Measurements from ENCODE around the gene SOCS1. TPM values are rescaled to one million over a fixed set of nuclear protein-coding genes. Genes with fewer than 3 reads are reported as not detected.

Gene SOCS1
- total and polyA plus RNA-seq, 2 donors (not counting 3 experiments of a cell fraction or from before 2014, with no cell fraction given): 1.1 to 1.7 TPM

- no peak for TF ChIP-seq POLR2A (IDR thresholded peaks at IDR 0.05; ENCODE audit: low read depth, low read length)
- no peak for TF ChIP-seq MAX (IDR thresholded peaks at IDR 0.05; ENCODE audit: insufficient read depth, insufficient read length)
- TF ChIP-seq MYC (IDR thresholded peaks at IDR 0.05; ENCODE audit: low read depth, low read length): no peak
- TF ChIP-seq POLR2AphosphoS5 (IDR thresholded peaks at IDR 0.05; ENCODE audit: insufficient read depth, low read depth, low read length): no peak
- TF ChIP-seq EZH2 (IDR thresholded peaks at IDR 0.05; ENCODE audit: borderline replicate concordance, low read depth, low read length, severe bottlenecking): no peak
- no peak for TF ChIP-seq FOS (IDR thresholded peaks at IDR 0.05; ENCODE audit: borderline replicate concordance, insufficient read depth, low read length)
- no peak for TF ChIP-seq CTCF (IDR thresholded peaks at IDR 0.05; ENCODE audit: extremely low read depth in 1 of 2, insufficient read depth in 1 of 2, low read depth in 1 of 2, low read length in 2 of 2)
- no peak for TF ChIP-seq JUN (IDR thresholded peaks at IDR 0.05; ENCODE audit: borderline replicate concordance, insufficient read depth, insufficient read length, low read depth)
- no peak for TF ChIP-seq GATA2 (IDR thresholded peaks at IDR 0.05; ENCODE audit: insufficient read depth, insufficient read length, low read depth, low read length)
- Histone ChIP-seq H3K36me3 (ENCODE audit: control insufficient read depth in 2 of 2, extremely low read depth in 1 of 2, insufficient read depth in 2 of 2, low read length in 2 of 2) (no peaks in the 10 kb centered on the region), H3K9me1 (replicated peaks; ENCODE audit: control insufficient read depth, extremely low read depth, insufficient read depth, low read length) (no peaks in the 10 kb centered on the region), H3K9me3 (replicated peaks; ENCODE audit: control insufficient read depth, insufficient read depth, low read length) (no peaks in the 10 kb centered on the region), H3K27me3 (ENCODE audit: control insufficient read depth in 2 of 2, insufficient read depth in 2 of 2, low read length in 2 of 2) (no peaks in the 10 kb centered on the region), H2AFZ (ENCODE audit: low read depth, low read length) (no peak overlapping the region), H3K4me2 (ENCODE audit: insufficient read depth, low read length) (no peak overlapping the region), H4K20me1 (replicated peaks; ENCODE audit: control insufficient read depth, extremely low read depth, insufficient read depth, low read length) (no peaks in the 10 kb centered on the region), H3K27ac (ENCODE audit: insufficient read depth, low read depth, low read length) (no peak overlapping the region), H3K9ac (replicated peaks; ENCODE audit: extremely low read depth, insufficient read depth, low read length) (no peak overlapping the region), H3K79me2 (ENCODE audit: control insufficient read depth, insufficient read depth, low read length) (no peaks in the 10 kb centered on the region), H3K4me1 (ENCODE audit: control insufficient read depth, extremely low read depth, insufficient read depth, low read length) (no peaks in the 10 kb centered on the region), H3K4me3 (replicated peaks in 1 of 3; ENCODE audit: insufficient read depth in 1 of 3, low read depth in 1 of 3, low read length in 3 of 3) (no peak overlapping the region)
- DNase-seq (ENCODE audit: low read depth, low spot score): no peak
- ChIA-PET POLR2A (no interaction called here), CTCF (interaction anchor here (1.2 to 2.4 kb wide), 2 partner anchors 8 to 106 kb away, joined by 3 to 13 read pairs; no protein-coding TSS in a partner anchor)
- intact Hi-C loops (cut with micrococcal nuclease) (no loop called here), dilution Hi-C loops (cut with MboI; ENCODE audit: extremely low pct_ligation_motif_present, low sequenced_read_pairs) (no loop called here)
- FAIRE-seq: no peak
- no TSS peak for BruUV-seq (replicated peaks)
Measured at GRCh38 chr16:11210260-11210659, 45.7 kb downstream of the SOCS1 start.
